ENCODE data around the gene KAZN. TPM values are rescaled to one million over a fixed set of nuclear protein-coding genes. Genes with fewer than 3 reads are reported as not detected.

KAZN gene
- total and polyA plus RNA-seq, 2 experiments from 2014 or later = 7.9 to 15.6 TPM

- H2AFZ ChIP-seq = no peak overlapping the region
- 54% methylated on average over 4 of the region's 4 CpGs for WGBS (ENCODE audit: low lambda C conversion rate, missing lambda C conversion rate)
- DNase-seq (ENCODE audit: low spot score) = no peak
- no peak overlapping the region for H3K4me3 ChIP-seq
- H3K36me3 ChIP-seq (replicated peaks; ENCODE audit: insufficient read depth, low read depth) = no peaks in the 10 kb centered on the region
- TF ChIP-seq CTCF (IDR thresholded peaks at IDR 0.05; ENCODE audit: poor library complexity) (no peak), EZH2phosphoT487 (IDR thresholded peaks at IDR 0.05; ENCODE audit: low read depth, severe bottlenecking, unreplicated experiment) (no peak), EZH2 (IDR thresholded peaks at IDR 0.05; ENCODE audit: borderline replicate concordance) (no peak)
- H3K79me2 ChIP-seq = no peaks in the 10 kb centered on the region
- no peaks in the 10 kb centered on the region for H3K4me1 ChIP-seq (ENCODE audit: insufficient read depth)
- peak overlapping the region; percentile 39 for H3K27ac ChIP-seq
- H3K9me3 ChIP-seq (ENCODE audit: low read depth) = no peaks in the 10 kb centered on the region
- H4K20me1 ChIP-seq (ENCODE audit: insufficient read depth, poor library complexity, severe bottlenecking) = no peaks in the 10 kb centered on the region
- H3K4me2 ChIP-seq = no peak overlapping the region
- no peaks in the 10 kb centered on the region for H3K27me3 ChIP-seq
- no peaks in the 10 kb centered on the region for H3K9me2 ChIP-seq (replicated peaks; ENCODE audit: insufficient read depth)
These were observed 366.2 kb downstream of the KAZN start for GRCh38 chr1:14964711-14965055.

- Histone ChIP-seq H4K20me1 (ENCODE audit: insufficient read depth, poor library complexity, severe bottlenecking) (no peaks in the 10 kb centered on the region), H3K9me3 (ENCODE audit: low read depth) (no peaks in the 10 kb centered on the region), H3K4me1 (ENCODE audit: insufficient read depth) (no peaks in the 10 kb centered on the region), H3K4me2 (no peak overlapping the region), H3K27ac (no peak overlapping the region), H3K36me3 (replicated peaks; ENCODE audit: insufficient read depth, low read depth) (no peaks in the 10 kb centered on the region), H3K4me3 (no peak overlapping the region), H3K27me3 (no peaks in the 10 kb centered on the region), H3K9me2 (replicated peaks; ENCODE audit: insufficient read depth) (no peaks in the 10 kb centered on the region), H3K79me2 (peaks cover 2% of the 10 kb centered on the region), H2AFZ (no peak overlapping the region)
- WGBS (ENCODE audit: low lambda C conversion rate, missing lambda C conversion rate) = 61% methylated on average over 15 of the region's 15 CpGs
- TF ChIP-seq EZH2phosphoT487 (IDR thresholded peaks at IDR 0.05; ENCODE audit: low read depth, severe bottlenecking, unreplicated experiment) (no peak), CTCF (IDR thresholded peaks at IDR 0.05; ENCODE audit: poor library complexity) (no peak), EZH2 (IDR thresholded peaks at IDR 0.05; ENCODE audit: borderline replicate concordance) (no peak)
- DNase-seq (ENCODE audit: low spot score) = peak; percentile 47
These were observed 369.9 kb downstream of the KAZN start for GRCh38 chr1:14968251-14968851.

GRCh38 chr1:14969006-14969405 lies 370.5 kb downstream of the KAZN start:
- Histone ChIP-seq H3K4me3 (no peak overlapping the region), H2AFZ (no peak overlapping the region), H3K9me2 (replicated peaks; ENCODE audit: insufficient read depth) (no peaks in the 10 kb centered on the region), H3K9me3 (ENCODE audit: low read depth) (no peaks in the 10 kb centered on the region), H3K4me1 (ENCODE audit: insufficient read depth) (no peaks in the 10 kb centered on the region), H3K4me2 (no peak overlapping the region), H3K79me2 (peaks cover 2% of the 10 kb centered on the region), H3K36me3 (replicated peaks; ENCODE audit: insufficient read depth, low read depth) (no peaks in the 10 kb centered on the region), H3K27me3 (no peaks in the 10 kb centered on the region), H3K27ac (no peak overlapping the region), H4K20me1 (ENCODE audit: insufficient read depth, poor library complexity, severe bottlenecking) (no peaks in the 10 kb centered on the region)
- TF ChIP-seq EZH2 (IDR thresholded peaks at IDR 0.05; ENCODE audit: borderline replicate concordance) = no peak
- DNase-seq (ENCODE audit: low spot score) = no peak
- 82% methylated on average over 7 of the region's 7 CpGs for WGBS (ENCODE audit: low lambda C conversion rate, missing lambda C conversion rate)

GRCh38 chr1:14970115-14970798 lies 371.8 kb downstream of the KAZN start:
- no peak overlapping the region for H2AFZ ChIP-seq
- H3K9me2 ChIP-seq (replicated peaks; ENCODE audit: insufficient read depth) = no peaks in the 10 kb centered on the region
- 83% methylated on average over 16 of the region's 16 CpGs for WGBS (ENCODE audit: low lambda C conversion rate, missing lambda C conversion rate)
- no peaks in the 10 kb centered on the region for H3K4me1 ChIP-seq (ENCODE audit: insufficient read depth)
- TF ChIP-seq EZH2phosphoT487 (IDR thresholded peaks at IDR 0.05; ENCODE audit: low read depth, severe bottlenecking, unreplicated experiment) = no peak
- TF ChIP-seq EZH2 (IDR thresholded peaks at IDR 0.05; ENCODE audit: borderline replicate concordance) = no peak
- no peak for TF ChIP-seq CTCF (IDR thresholded peaks at IDR 0.05; ENCODE audit: poor library complexity)
- H3K27me3 ChIP-seq = no peaks in the 10 kb centered on the region
- no peak overlapping the region for H3K27ac ChIP-seq
- H3K79me2 ChIP-seq = peaks cover 2% of the 10 kb centered on the region
- DNase-seq (ENCODE audit: low spot score) = peak; percentile 77
- H4K20me1 ChIP-seq (ENCODE audit: insufficient read depth, poor library complexity, severe bottlenecking) = no peaks in the 10 kb centered on the region
- no peak overlapping the region for H3K4me3 ChIP-seq
- H3K36me3 ChIP-seq (replicated peaks; ENCODE audit: insufficient read depth, low read depth) = no peaks in the 10 kb centered on the region
- H3K4me2 ChIP-seq = no peak overlapping the region
- no peaks in the 10 kb centered on the region for H3K9me3 ChIP-seq (ENCODE audit: low read depth)
